Calu3 (cell line): ENCODE data around the gene ADAMTS18. TPM values are rescaled to one million over a fixed set of nuclear protein-coding genes. Genes with fewer than 3 reads are reported as not detected.

ENCODE experiments used
- BruUV-seq: library from RNA; stranded (reverse); fragments of 400-500 nt; replicated peaks from 2 replicates; lab custom pipeline; 2021; lab: Mats Ljungman, UMichigan
- CTCF ChIA-PET: fragments of 300-600 bp; sonication (Branson Sonifier 250); formaldehyde crosslinking; loops from one replicate; lab custom pipeline; 2022; ENCODE audit warnings: antibody characterized with exemption; lab: Charles Lee
- DNase-seq: peaks from one replicate; pipeline ENCODE4 v3.0.0; 2022
- H3K27ac Mint-ChIP-seq: one replicate; pipeline ENCODE4 v1.8.0; 2022; ENCODE audit warnings: mixed read lengths; ENCODE audit not compliant: unreplicated experiment
- H3K27me3 Mint-ChIP-seq: one replicate; pipeline ENCODE4 v1.8.0; 2022; ENCODE audit warnings: mixed read lengths; ENCODE audit not compliant: unreplicated experiment
- H3K36me3 Mint-ChIP-seq: one replicate; pipeline ENCODE4 v1.8.0; 2022; ENCODE audit warnings: mild to moderate bottlenecking, moderate library complexity, mixed read lengths; ENCODE audit not compliant: insufficient read depth, unreplicated experiment
- H3K4me1 Mint-ChIP-seq: one replicate; pipeline ENCODE4 v1.8.0; 2022; ENCODE audit warnings: mild to moderate bottlenecking, low read depth, mixed read lengths; ENCODE audit not compliant: unreplicated experiment
- H3K4me3 Mint-ChIP-seq: one replicate; pipeline ENCODE4 v1.8.0; 2022; ENCODE audit warnings: mild to moderate bottlenecking, low read depth, moderate library complexity, mixed read lengths; ENCODE audit not compliant: unreplicated experiment
- H3K9me3 Mint-ChIP-seq: one replicate; pipeline ENCODE4 v1.8.0; 2022; ENCODE audit warnings: low read depth, mixed read lengths; ENCODE audit not compliant: unreplicated experiment
- intact Hi-C: fragments of 100-400 bp; cut with micrococcal nuclease; formaldehyde crosslinking; loops from one replicate; pipeline ENCODE4 v1.10.0; 2022; ENCODE audit not compliant: unreplicated experiment
- total RNA-seq: library from RNA; stranded (reverse); gene quantifications from 2 replicates; pipeline ENCODE4 v1.2.3, GENCODE V29; 2022
- TF ChIP-seq, protein P1 (sequence below): fragments of 200-600 bp; IDR thresholded peaks from one replicate; pipeline ENCODE4 v1.8.0; 2022; ENCODE audit warnings: antibody characterized with exemption; ENCODE audit not compliant: unreplicated experiment

Gene ADAMTS18
- total RNA-seq, 1 experiment from 2014 or later, result not detected

DNA sequence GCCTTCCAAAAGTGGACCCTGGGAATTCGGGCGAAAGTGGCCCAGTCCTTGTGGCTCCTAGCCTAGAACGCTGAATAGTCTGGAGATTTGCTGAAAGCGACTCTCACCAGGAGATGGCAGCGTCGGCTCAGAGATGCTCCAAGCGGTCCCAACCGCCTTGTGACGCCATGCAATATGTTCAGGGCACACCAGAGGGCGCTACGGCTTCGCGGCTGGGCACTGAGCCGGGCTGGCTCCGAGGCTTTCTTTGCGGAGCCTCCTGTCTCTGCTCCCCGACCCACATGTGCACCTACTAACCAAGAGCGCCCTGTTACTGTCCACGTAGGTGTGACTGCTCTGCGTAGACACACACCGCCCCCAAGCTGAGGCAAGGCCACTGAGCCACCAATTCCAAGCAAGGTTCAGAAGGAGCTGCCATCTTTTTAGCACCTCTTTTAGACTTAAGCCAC lies 198.7 kb downstream of the ADAMTS18 start:
- peaks cover 17% of the 10 kb centered on the region for H3K27me3 Mint-ChIP-seq
- CTCF ChIA-PET, result interaction anchor here (0.6 to 4.0 kb wide), 3 partner anchors 344 to 441 kb away, joined by 3 to 40 read pairs (median 5); no protein-coding TSS in a partner anchor
- BruUV-seq, result no TSS peak
- TF ChIP-seq, protein P1, sequence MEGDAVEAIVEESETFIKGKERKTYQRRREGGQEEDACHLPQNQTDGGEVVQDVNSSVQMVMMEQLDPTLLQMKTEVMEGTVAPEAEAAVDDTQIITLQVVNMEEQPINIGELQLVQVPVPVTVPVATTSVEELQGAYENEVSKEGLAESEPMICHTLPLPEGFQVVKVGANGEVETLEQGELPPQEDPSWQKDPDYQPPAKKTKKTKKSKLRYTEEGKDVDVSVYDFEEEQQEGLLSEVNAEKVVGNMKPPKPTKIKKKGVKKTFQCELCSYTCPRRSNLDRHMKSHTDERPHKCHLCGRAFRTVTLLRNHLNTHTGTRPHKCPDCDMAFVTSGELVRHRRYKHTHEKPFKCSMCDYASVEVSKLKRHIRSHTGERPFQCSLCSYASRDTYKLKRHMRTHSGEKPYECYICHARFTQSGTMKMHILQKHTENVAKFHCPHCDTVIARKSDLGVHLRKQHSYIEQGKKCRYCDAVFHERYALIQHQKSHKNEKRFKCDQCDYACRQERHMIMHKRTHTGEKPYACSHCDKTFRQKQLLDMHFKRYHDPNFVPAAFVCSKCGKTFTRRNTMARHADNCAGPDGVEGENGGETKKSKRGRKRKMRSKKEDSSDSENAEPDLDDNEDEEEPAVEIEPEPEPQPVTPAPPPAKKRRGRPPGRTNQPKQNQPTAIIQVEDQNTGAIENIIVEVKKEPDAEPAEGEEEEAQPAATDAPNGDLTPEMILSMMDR, result peak; percentile 100
- H3K4me3 Mint-ChIP-seq, result peak overlapping the region; percentile 36
- intact Hi-C loops, result loop anchor here (1.0 to 5.0 kb wide), 6 partner anchors 71 to 736 kb away; no protein-coding TSS in a partner anchor
- DNase-seq, result peak; percentile 93
- peaks cover 22% of the 10 kb centered on the region for H3K4me1 Mint-ChIP-seq
- H3K27ac Mint-ChIP-seq, result no peak overlapping the region
- H3K9me3 Mint-ChIP-seq, result no peaks in the 10 kb centered on the region
- no peaks in the 10 kb centered on the region for H3K36me3 Mint-ChIP-seq

GRCh38 chr16:77234611-77235010 lies 200.2 kb downstream of the ADAMTS18 start:
- intact Hi-C loops, result loop anchor here (5.0 kb wide), 4 partner anchors 73 to 738 kb away; no protein-coding TSS in a partner anchor
- peaks cover 17% of the 10 kb centered on the region for H3K27me3 Mint-ChIP-seq
- DNase-seq, result peak; percentile 27
- H3K27ac Mint-ChIP-seq, result peak overlapping the region; percentile 5
- peaks cover 22% of the 10 kb centered on the region for H3K4me1 Mint-ChIP-seq
- no peaks in the 10 kb centered on the region for H3K36me3 Mint-ChIP-seq
- BruUV-seq, result no TSS peak
- TF ChIP-seq, protein P1, result no peak
- CTCF ChIA-PET, result interaction anchor here (4.0 kb wide), 1 partner anchor 348 kb away, joined by 40 read pairs; no protein-coding TSS in a partner anchor
- peak overlapping the region; percentile 4 for H3K4me3 Mint-ChIP-seq
- no peaks in the 10 kb centered on the region for H3K9me3 Mint-ChIP-seq

DNA sequence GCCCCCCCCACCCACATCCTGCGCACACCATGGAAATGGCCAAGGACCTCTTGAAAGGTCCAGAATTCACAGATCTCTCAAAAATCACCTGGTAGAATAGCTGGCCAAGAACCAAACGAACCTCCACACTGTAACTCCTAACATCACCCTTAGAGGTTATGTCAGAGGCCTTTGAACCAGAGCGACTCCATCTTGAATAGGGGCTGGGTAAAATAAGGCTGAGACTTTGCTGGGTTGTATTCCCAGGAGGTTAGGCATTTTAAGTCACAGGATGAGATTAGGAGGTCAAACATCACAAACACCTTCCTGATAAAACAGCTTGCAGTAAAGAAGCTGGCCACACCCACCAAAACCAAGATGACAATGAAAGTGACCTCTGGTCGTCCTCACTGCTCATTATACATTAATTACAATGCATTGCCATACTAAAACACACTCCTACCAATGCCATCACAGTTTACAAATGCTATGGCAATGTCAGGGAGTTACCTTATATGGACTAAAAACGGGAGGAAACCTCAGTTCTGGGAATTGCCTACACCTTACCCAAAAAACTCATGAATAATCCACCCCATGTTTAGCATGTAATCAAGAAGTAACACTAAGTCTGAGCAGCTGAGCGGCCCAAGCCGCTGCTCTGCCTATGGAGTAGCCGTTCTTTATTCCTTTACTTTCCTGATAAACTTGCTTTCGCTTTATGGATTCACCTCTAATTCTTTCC lies 200.9 kb downstream of the ADAMTS18 start:
- TF ChIP-seq, protein P1, result no peak
- H3K27me3 Mint-ChIP-seq, result peaks cover 17% of the 10 kb centered on the region
- no peak for DNase-seq
- H3K4me1 Mint-ChIP-seq, result peaks cover 19% of the 10 kb centered on the region
- H3K36me3 Mint-ChIP-seq, result no peaks in the 10 kb centered on the region
- no TSS peak for BruUV-seq
- no peak overlapping the region for H3K4me3 Mint-ChIP-seq
- intact Hi-C loops, result no loop called here
- no peaks in the 10 kb centered on the region for H3K9me3 Mint-ChIP-seq
- CTCF ChIA-PET, result interaction anchor here (0.6 to 4.0 kb wide), 3 partner anchors 348 to 349 kb away, joined by 3 to 40 read pairs (median 3); no protein-coding TSS in a partner anchor
- H3K27ac Mint-ChIP-seq, result no peak overlapping the region

Other genes starting within 250 kb of the ADAMTS18 start
- 88.1 and 91.3 TPM in 2 replicates for gene MON1B, start 243.8 kb downstream of the ADAMTS18 start, total RNA-seq
- 2.0 and 6.2 TPM in 2 replicates for gene SYCE1L, start 235.6 kb downstream of the ADAMTS18 start, total RNA-seq